CD14-positive monocyte (primary cell): ENCODE data around the gene RAB18. TPM values are rescaled to one million over a fixed set of nuclear protein-coding genes. Genes with fewer than 3 reads are reported as not detected.

ENCODE experiments used
- DNase-seq, 3 donors: peaks; one replicate each; pipeline ENCODE4 v3.0.0-alpha.2; 2011 to 2022
- H2AFZ ChIP-seq: 2 replicates; pipeline ENCODE4 v1.6.0; 2012; ENCODE audit warnings: mild to moderate bottlenecking, low read depth, low read length, inconsistent platforms; ENCODE audit not compliant: insufficient read depth, poor library complexity, severe bottlenecking
- H3K27ac ChIP-seq, 2 donors: 1 replicate in 1 of 2; 2 replicates in 1 of 2; pipeline ENCODE4 v1.5.1; 2012 to 2013; ENCODE audit warnings: low read length in 2 of 2, control low read depth in 1 of 2, inconsistent platforms in 1 of 2, low read depth in 1 of 2, mild to moderate bottlenecking in 1 of 2
- H3K27me3 ChIP-seq, 2 donors: one replicate each; pipeline versions ENCODE4 v1.6.0 to v1.6.1; 2011 to 2013; ENCODE audit warnings: low read length in 2 of 2; ENCODE audit not compliant: control insufficient read depth in 2 of 2, insufficient read depth in 2 of 2
- H3K36me3 ChIP-seq, 2 donors: replicated peaks in 1 of 2; 1 replicate in 1 of 2; 2 replicates in 1 of 2; pipeline versions ENCODE4 v1.5.1 to v1.6.1; 2012 to 2013; ENCODE audit warnings: low read length in 2 of 2, control low read depth in 1 of 2, inconsistent platforms in 1 of 2, mild to moderate bottlenecking in 1 of 2; ENCODE audit not compliant: insufficient read depth in 2 of 2, control insufficient read depth in 1 of 2
- H3K4me1 ChIP-seq, 2 donors: 1 replicate in 1 of 2; 2 replicates in 1 of 2; pipeline versions ENCODE4 v1.5.1 to v1.6.1; 2012 to 2013; ENCODE audit warnings: low read length in 2 of 2, control low read depth in 1 of 2, inconsistent platforms in 1 of 2, mild to moderate bottlenecking in 1 of 2, moderate library complexity in 1 of 2; ENCODE audit not compliant: insufficient read depth in 2 of 2, control insufficient read depth in 1 of 2
- H3K4me2 ChIP-seq: replicated peaks from 2 replicates; pipeline ENCODE3; 2012; ENCODE audit warnings: low read length, moderate library complexity, mild to moderate bottlenecking; ENCODE audit not compliant: poor library complexity, severe bottlenecking; ENCODE audit errors: extremely low read depth
- H3K4me3 ChIP-seq, 3 experiments: fragments of 200-600 bp in 1 of 3; sonication (generic) in 1 of 3; replicated peaks in 1 of 3; 1 replicate in 2 of 3; 2 replicates in 1 of 3; pipeline ENCODE4 v1.5.1; 2011 to 2013; ENCODE audit warnings: low read length in 3 of 3, mild to moderate bottlenecking in 3 of 3, control low read depth in 2 of 3, low read depth in 2 of 3, inconsistent platforms in 1 of 3, moderate library complexity in 1 of 3
- H3K79me2 ChIP-seq: 2 replicates; pipeline ENCODE4 v1.6.0; 2012; ENCODE audit warnings: mild to moderate bottlenecking, control low read depth, inconsistent platforms, low read length, moderate library complexity; ENCODE audit not compliant: insufficient read depth
- H3K9ac ChIP-seq: 2 replicates; pipeline ENCODE4 v1.6.0; 2017; ENCODE audit warnings: low read length, mild to moderate bottlenecking; ENCODE audit not compliant: insufficient read depth, poor library complexity, severe bottlenecking
- H3K9me3 ChIP-seq, 2 donors: replicated peaks in 1 of 2; 1 replicate in 1 of 2; 2 replicates in 1 of 2; pipeline versions ENCODE4 v1.5.1 to v1.6.1; 2012 to 2013; ENCODE audit warnings: low read length in 2 of 2, control low read depth in 1 of 2; ENCODE audit not compliant: control insufficient read depth in 1 of 2, insufficient read depth in 1 of 2
- H4K20me1 ChIP-seq: 2 replicates; pipeline ENCODE4 v1.6.0; 2012; ENCODE audit warnings: mild to moderate bottlenecking, low read length, control low read depth, moderate library complexity; ENCODE audit not compliant: insufficient read depth
- H3K27ac Mint-ChIP-seq, 7 donors: one replicate each; pipeline ENCODE4 v1.8.0; 2020; ENCODE audit warnings: mild to moderate bottlenecking in 7 of 7, mixed read lengths in 7 of 7, moderate library complexity in 6 of 7, inconsistent platforms in 2 of 7
- H3K27me3 Mint-ChIP-seq, 3 donors: one replicate each; pipeline ENCODE4 v1.8.0; 2021 to 2022; ENCODE audit warnings: low read depth in 3 of 3, mild to moderate bottlenecking in 3 of 3, mixed read lengths in 3 of 3, moderate library complexity in 3 of 3, inconsistent platforms in 1 of 3
- H3K36me3 Mint-ChIP-seq, 2 donors: one replicate each; pipeline ENCODE4 v1.8.0; 2020; ENCODE audit warnings: mixed read lengths in 2 of 2, inconsistent platforms in 1 of 2, mild to moderate bottlenecking in 1 of 2
- H3K4me1 Mint-ChIP-seq: one replicate; pipeline ENCODE4 v1.8.0; 2020; ENCODE audit warnings: mild to moderate bottlenecking, mixed read lengths
- H3K4me3 Mint-ChIP-seq, 2 donors: one replicate each; pipeline ENCODE4 v1.8.0; 2020; ENCODE audit warnings: mild to moderate bottlenecking in 2 of 2, mixed read lengths in 2 of 2, moderate library complexity in 1 of 2
- H3K9me3 Mint-ChIP-seq, 7 donors: one replicate each; pipeline ENCODE4 v1.8.0; 2020 to 2022; ENCODE audit warnings: mixed read lengths in 7 of 7, mild to moderate bottlenecking in 6 of 7, moderate library complexity in 6 of 7, inconsistent platforms in 2 of 7
- WGBS: methylation state at CpG from one replicate; pipeline ENCODE4 v1.1.5; 2013; ENCODE audit warnings: missing lambda C conversion rate; ENCODE audit not compliant: insufficient coverage; 5-methylcytosine and 5-hydroxymethylcytosine counted together
- intact Hi-C, 2 donors: fragments of 100-400 bp; cut with micrococcal nuclease; formaldehyde crosslinking; loops; one replicate each; pipeline versions ENCODE4 v1.15.0 to v1.15.1; 2023
- polyA plus RNA-seq, 3 donors: library from polyadenylated mRNA; depleted of rRNA in 1 of 3; unstranded in 2 of 3; stranded (reverse) in 1 of 3; fragments of 300-500 nt in 2 of 3; fragments of >200 nt in 1 of 3; fragmentation: Illumina TruSeq in 2 of 3; gene quantifications; 1 replicate in 2 of 3; 2 replicates in 1 of 3; pipeline ENCODE4 v1.2.3, GENCODE V29; 2012 to 2021
- TF ChIP-seq, protein P1 (sequence below): fragments of 200-600 bp; IDR thresholded peaks from one replicate; pipeline ENCODE4 v1.8.0; 2022; ENCODE audit warnings: antibody characterized with exemption, mild to moderate bottlenecking

The RAB18 gene
- polyA plus RNA-seq, 3 donors, result 22.1 to 133 (median 117) TPM

DNA sequence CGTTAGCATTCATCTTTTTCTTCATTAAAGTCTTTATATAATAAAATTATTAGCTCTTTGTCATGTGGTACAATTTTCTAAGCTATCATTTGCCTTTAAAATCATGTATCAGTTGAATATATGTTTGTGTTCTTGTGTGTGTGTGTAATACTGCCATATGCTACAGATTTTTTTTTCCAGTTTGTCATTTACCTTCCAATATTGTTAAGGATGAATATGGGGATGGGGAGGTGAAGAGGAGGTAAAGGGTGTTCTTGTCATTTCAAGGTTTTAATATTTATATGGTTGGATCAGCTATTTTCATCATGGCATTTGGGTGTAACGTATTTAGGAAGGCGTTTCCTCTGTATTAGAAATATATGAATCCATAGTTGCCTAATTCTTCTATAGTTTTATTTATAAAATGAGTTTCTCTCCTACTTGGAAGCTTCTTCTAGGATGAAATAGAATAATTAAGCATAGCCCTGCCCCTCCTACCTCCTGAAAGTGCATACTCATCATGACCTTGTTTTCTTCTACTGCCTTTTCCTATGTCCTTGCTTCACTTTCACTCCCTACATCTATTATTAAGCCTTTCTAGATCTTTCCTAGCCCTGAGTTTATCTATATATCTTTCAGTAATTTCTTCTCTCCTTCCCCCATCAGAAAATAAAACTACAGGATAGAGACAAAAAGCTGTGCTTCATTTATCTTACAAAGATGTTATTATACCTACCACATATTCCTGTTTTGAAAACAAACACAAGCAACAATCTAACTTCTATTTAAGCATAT is 25.1 kb downstream of the RAB18 start:
- Mint-ChIP-seq H3K27me3 (no peaks in the 10 kb centered on the region), H3K4me3 (peak overlapping the region in 1 of 2 donors; percentile 69), H3K36me3 (peaks cover 26% of the 10 kb centered on the region in 2 donors), H3K27ac (peak overlapping the region; percentile 70 to 89 (median 81)), H3K9me3 (no peaks in the 10 kb centered on the region), H3K4me1 (peaks cover 53% of the 10 kb centered on the region)
- Histone ChIP-seq H3K27me3 (no peaks in the 10 kb centered on the region), H3K27ac (peak overlapping the region in 1 of 2 donors; percentile 72), H4K20me1 (peaks cover 66% of the 10 kb centered on the region), H2AFZ (no peak overlapping the region), H3K4me2 (peak overlapping the region; percentile 48), H3K79me2 (peaks cover 89% of the 10 kb centered on the region), H3K4me1 (peaks cover 12 to 20% of the 10 kb centered on the region in 2 donors), H3K9ac (peak overlapping the region; percentile 33), H3K4me3 (no peak overlapping the region), H3K36me3 (peaks cover 13 to 25% of the 10 kb centered on the region in 2 donors), H3K9me3 (no peaks in the 10 kb centered on the region)
- intact Hi-C loops, result no loop called here
- TF ChIP-seq, protein P1, sequence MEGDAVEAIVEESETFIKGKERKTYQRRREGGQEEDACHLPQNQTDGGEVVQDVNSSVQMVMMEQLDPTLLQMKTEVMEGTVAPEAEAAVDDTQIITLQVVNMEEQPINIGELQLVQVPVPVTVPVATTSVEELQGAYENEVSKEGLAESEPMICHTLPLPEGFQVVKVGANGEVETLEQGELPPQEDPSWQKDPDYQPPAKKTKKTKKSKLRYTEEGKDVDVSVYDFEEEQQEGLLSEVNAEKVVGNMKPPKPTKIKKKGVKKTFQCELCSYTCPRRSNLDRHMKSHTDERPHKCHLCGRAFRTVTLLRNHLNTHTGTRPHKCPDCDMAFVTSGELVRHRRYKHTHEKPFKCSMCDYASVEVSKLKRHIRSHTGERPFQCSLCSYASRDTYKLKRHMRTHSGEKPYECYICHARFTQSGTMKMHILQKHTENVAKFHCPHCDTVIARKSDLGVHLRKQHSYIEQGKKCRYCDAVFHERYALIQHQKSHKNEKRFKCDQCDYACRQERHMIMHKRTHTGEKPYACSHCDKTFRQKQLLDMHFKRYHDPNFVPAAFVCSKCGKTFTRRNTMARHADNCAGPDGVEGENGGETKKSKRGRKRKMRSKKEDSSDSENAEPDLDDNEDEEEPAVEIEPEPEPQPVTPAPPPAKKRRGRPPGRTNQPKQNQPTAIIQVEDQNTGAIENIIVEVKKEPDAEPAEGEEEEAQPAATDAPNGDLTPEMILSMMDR, result no peak
- no CpG with 5 or more reads among the region's 3 CpGs for WGBS
- peak in 1 of 3 donors; percentile 11 for DNase-seq

DNA sequence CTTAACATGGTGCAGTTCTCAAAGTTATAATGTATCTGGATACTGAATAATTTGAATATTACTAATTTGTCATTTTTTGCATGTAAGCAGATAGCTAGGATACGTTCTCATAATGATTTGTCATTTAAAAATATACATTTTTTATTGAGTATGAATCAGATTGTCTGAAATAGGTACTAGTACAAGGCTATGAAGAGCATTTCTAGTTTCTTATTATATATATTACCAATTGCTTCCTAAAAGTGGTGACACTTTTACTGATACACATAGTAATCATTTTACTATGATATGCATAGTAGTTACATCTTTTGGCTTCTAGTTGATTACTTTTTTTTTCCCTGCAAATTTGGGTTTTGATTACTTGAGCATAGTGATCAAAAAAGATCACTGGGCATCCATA is 26.4 kb downstream of the RAB18 start:
- peaks cover 19 to 20% of the 10 kb centered on the region in 2 donors for H3K36me3 Mint-ChIP-seq
- TF ChIP-seq, protein P1, result no peak
- H3K4me1 Mint-ChIP-seq, result peaks cover 43% of the 10 kb centered on the region
- DNase-seq, result no peak
- peak overlapping the region in 1 of 2 donors; percentile 72 for H3K27ac ChIP-seq
- no peak overlapping the region for H3K4me2 ChIP-seq
- no peak overlapping the region for H2AFZ ChIP-seq
- no peak overlapping the region for H3K9ac ChIP-seq
- intact Hi-C loops, result no loop called here
- H3K36me3 ChIP-seq, result peaks cover 26 to 32% of the 10 kb centered on the region in 2 donors
- no peaks in the 10 kb centered on the region for H3K27me3 Mint-ChIP-seq
- peak overlapping the region in 1 of 7 donors; percentile 26 for H3K27ac Mint-ChIP-seq
- peaks cover 54% of the 10 kb centered on the region for H4K20me1 ChIP-seq
- no peaks in the 10 kb centered on the region for H3K9me3 ChIP-seq
- peaks cover 76% of the 10 kb centered on the region for H3K79me2 ChIP-seq
- no peak overlapping the region for H3K4me3 Mint-ChIP-seq
- no peak overlapping the region for H3K4me3 ChIP-seq
- WGBS, result no CpG with 5 or more reads among the region's 1 CpG
- H3K4me1 ChIP-seq, result peaks cover 12 to 19% of the 10 kb centered on the region in 2 donors
- no peaks in the 10 kb centered on the region for H3K9me3 Mint-ChIP-seq
- no peaks in the 10 kb centered on the region for H3K27me3 ChIP-seq
